NCI-H128 (cell line): ENCODE data around the gene BPIFB1.

ENCODE experiments used
- DNase-seq: peaks from one replicate; lab custom pipeline; 2025; ENCODE audit not compliant: unreplicated experiment; lab: John Stamatoyannopoulos, UW

Gene BPIFB1

DNA sequence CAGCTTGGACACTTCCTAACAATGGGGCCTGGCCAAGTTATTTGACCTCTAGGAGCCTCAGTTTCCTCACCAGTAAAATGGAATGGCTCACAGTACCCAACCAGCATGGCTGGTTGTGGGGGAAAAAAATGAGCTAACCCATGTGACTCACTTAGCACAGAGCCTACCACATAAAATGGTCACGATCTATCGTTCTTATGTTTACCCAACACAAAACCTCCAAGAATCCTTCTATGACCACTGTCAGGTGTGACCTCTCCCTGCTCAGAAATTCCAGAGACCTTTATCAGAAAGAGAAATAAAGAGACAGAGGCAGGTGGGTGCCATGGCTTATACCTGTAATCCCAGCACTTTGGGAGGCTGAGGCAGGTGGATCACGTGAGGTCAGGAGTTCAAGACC lies 39.4 kb downstream of the BPIFB1 start:
- no peak for DNase-seq

DNA sequence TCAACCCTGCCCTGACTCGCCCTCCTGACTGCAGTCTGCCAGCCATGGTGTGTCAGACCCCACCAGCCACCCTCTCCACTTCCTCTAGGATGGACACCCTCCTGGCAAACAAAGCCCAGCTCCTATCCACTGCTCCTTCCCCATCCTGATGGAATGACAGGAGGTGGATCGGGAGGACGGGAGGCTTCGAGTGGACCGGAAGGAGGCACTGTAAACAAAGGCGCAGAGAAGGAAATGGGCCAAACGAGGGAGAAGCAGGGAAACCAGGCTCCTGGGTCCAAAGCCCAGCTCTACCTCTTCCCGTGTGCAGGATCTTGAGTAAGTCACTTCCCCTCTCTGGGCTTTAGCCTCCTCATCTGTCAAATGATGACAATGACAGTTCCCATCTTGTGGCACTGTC lies 40.2 kb downstream of the BPIFB1 start:
- DNase-seq = no peak

DNA sequence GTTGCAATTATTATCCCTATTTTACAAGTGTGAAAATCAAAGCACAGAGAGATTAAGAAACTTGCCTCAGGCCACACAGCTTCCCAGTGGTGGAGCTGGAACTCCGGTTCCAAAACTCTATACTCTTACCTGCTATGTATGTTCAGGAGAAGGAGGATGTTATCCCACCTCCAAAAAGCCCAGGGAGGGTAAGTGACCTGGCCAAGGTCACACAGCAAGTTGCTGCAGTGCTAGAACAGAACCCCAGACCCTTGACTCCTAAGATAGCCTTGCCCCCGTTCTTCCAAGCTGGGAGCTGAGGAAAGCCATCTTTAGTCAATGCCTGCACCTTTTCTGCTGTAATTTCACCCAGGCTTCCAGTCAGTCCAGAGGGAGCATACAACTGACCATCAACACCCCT lies 42.3 kb downstream of the BPIFB1 start:
- DNase-seq = no peak

DNA sequence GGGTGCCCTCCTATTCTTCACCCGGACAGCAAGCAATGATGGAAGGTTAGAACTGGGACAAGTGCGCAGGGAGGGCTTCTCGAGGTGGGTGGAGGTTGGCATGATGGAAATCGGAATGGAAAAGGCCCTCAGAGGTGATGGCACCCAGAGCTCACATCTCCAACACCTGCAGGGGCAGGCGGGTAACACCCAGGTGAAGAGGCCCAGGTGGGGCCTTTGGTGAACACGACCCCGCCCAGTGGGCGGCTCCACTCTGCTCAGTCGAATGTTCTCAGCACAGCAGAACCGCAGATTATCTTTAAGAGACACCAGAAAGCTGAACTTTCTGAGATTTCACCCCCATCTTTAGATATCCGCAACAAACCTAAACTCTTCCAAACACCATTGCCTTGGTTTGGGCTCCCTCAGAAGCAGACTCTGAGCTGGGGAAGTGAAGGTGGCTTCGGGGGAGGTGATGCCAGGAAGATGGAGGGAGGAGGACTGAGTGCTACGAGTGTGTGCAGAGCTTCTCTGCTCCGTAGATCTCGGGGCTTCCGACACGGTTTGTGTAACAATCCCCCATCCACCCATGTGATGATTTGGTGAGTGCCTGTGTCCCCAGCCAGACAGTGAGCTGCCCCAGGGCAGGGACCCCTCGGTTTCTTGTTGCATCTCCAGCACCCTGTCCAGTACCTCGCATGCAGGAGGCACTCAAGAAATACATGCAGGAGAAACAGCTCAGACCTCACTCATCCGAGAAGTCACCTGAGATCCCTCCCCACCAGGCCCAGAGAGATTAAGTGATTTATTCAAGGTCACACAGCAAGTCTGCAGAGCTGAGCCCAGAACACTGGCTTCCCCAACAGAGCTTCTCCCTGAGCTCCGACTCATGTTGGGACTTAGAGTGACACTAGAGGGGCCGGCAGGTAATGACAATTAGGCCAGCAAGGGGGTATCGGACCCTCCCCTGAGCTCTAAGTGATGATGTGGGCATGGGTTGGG lies 45.4 kb downstream of the BPIFB1 start:
- no peak for DNase-seq

DNA sequence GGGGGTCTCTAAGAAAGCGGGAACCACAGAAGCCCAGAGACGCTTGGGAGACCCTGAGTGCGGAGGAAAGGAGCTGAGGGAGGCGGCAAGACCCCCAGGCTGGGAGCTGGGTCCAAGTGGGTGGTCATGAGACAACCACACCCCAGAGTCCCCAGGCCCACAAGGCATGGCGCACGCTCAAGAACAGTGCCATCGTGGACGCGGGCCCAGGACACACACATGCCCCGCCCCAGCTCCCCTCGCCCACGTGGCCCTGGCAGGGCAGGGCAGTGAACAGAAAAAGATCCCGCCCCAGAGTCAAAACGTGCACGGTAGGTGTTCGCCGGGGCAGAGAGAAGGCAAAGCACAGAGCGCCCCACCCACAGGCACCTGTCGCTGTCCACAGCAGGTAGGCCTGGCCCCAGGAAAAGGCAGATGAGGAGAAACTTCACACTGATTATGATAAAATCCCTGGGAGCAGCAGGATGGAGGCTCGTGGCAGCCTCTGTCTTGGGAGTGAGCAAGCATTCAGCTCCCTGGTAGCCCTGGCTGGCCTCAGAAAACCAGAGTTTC lies 50.0 kb downstream of the BPIFB1 start:
- DNase-seq = no peak

DNA sequence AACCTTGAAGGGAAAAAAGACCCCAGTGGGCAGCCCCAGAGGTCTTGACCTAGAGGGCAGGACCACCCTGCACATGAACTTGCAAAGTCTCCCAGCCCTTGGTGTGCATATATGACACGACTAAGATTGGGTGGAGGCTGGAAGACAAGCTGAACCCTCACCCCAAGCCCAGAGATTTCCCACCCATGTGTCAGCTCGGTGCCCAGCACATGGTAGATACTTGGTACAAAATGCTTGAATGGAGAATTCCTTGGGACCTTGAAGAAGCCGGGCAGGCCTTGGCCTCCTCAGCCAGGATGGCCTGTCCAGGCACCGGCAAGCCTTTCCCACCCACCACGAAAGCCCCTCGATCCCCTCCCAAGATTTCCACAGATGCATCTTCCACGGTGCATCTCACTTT lies 50.6 kb downstream of the BPIFB1 start:
- no peak for DNase-seq

DNA sequence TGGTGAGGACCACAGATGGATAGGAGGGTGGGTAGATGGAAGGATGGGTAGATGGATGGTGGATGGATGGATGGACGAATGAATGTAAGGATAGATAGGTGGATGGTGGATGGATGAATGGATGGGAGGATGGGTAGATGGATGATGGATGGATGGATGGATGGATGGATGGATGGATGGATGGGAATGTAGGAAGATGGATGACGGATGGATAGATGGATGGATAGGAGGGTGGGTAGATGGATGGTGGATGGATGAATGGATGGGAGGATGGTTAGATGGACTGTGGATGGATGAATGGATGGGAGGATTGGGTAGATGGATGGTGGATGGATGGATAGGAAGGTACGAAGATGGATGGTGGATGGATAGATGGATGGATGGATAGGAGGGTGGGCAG lies 51.1 kb downstream of the BPIFB1 start:
- DNase-seq = no peak

DNA sequence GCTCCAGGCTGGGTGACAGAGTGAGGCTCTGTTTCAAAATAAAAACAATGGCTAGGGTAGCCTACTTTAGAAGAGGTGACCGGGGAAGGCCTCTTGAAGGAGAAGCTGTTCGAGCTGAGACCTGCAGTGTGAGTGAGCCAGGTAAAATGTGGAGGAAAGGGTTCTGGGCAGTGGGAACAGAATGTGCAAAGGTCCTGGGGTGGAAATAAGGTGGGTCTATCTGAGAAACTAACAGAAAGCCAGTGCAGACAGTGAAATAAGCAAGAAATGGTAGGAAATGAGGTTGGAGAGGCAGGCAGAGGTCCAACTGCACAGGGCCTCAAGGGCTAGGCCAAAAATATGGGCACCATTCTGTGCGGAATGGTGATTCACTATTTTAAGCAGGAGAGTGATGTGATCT lies 53.4 kb downstream of the BPIFB1 start:
- no peak for DNase-seq

DNA sequence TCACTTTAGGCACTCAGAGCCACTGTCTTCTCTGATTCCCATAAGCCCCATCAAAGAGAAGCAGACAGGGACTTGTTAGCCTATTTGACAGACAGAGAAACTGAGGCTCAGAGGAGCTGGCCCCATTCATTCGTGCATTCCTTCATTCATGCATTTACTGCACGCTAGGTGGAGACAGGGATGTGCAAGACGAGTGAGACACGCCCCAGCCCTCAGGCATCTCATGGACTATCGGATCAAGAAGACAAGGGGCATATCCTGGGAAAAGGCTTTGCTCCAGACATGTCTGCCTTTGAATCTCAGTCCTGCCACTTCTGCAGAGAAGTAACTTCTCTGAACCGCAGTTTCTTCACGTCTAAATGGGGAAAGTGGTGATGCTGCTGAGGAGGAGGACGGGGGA lies 54.1 kb downstream of the BPIFB1 start:
- DNase-seq = no peak

DNA sequence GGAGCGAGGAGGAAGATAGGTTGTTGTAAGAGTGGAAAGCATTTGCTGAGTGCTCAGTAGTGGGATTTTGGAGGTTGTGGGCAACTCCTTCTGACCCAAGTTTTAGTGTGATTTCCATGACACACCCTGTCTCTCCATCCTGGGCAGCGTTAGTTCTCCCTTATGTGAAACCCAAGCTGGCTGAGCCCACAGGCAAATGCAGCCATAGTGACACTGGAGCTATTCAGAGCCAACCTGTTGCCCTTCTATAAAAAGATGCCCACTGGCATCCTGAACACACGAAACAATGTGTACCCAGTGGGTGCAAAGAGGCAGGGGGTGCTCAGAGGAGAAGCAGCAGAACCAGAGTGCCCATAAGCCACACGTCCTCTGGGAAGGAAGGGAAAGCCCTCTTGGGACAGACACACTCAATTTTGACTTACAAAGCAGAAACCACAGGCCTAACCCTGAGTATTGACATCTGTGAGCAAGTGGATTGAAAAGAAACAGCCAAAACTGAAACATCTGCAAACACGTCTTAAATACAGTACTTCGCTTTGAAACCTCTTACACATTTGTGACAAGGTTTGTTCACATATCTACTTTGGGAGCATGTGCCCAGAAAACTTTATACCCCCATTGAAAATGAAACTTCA lies 54.6 kb downstream of the BPIFB1 start:
- no peak for DNase-seq

DNA sequence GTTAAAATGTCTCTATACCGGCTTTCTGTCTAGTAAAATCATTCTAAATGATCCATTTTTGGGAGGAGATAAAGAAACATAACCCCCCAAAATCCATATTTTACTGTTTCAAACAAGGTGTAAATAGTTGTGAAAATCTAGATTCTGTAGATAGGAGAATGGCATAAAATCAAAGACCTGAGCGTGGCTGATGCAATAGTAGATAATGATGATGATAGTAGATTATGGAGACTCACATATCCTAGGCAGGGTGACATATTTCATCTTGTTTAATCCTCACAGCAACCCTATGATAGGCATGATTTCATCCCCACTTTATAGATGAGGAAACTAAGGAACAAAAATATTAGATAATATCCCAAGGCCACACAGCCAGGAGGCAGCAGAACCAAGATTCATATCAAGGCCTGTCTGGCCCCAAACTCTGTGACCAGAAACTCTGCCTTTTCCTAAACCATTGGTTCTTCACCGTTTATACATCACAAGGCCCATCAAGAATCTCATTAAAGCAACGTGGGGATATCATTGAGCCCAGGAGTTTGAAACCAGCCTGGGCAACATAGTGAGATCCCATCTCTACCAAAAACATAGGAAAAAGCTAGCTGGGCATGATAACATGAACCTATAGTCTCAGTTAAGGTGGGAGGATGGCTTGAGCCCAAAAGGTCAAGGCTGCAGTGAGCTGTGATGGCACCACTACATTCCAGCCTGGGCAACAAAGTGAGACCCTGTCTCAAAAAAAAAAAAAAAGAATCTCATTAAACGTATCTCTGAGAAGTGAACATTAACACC lies 55.6 kb downstream of the BPIFB1 start:
- no peak for DNase-seq

DNA sequence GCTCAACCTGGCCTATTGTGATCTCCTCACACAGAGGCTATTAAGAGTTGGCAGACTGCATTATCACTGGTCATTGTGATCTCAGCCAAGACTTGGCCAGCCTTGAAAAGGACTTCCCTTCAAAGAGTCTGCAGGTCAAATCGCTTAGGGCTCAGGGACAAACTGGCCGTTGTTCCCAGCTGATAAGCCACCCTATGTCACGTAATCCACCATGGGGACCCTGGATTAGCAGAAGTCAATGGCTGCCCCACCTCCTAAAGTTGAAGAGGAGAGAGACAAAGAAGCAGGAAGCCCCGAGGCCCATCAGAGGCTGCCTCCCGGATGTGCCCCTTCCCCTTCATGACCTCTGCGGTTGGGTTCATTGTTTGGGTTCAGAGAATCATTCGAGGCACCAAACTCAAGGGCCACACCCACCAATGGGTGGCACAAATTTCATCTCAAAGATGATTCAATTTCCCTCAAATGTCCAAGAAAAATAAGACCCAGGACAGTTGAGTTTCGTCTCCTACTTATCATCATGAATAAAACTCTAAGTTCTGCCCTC lies 56.6 kb downstream of the BPIFB1 start:
- DNase-seq = no peak

DNA sequence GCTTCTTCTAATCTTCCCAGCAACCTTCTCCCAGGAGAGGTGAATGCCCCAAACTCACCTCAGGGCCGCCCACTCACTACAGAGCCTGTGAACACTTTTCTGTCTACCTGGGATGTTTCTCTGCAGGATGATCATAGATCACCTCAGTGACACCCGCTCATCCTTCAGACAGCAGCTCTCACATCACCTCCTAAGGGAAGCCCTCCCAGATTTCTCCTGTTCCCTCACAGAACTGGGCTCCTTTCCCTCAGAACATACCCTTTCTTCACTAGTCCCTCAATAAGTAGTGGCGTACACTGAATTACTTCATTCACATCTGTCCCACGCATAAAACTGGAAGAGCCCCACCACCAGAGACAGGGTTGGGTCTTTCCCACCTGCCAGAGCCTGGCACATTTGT lies 60.5 kb downstream of the BPIFB1 start:
- DNase-seq = no peak

DNA sequence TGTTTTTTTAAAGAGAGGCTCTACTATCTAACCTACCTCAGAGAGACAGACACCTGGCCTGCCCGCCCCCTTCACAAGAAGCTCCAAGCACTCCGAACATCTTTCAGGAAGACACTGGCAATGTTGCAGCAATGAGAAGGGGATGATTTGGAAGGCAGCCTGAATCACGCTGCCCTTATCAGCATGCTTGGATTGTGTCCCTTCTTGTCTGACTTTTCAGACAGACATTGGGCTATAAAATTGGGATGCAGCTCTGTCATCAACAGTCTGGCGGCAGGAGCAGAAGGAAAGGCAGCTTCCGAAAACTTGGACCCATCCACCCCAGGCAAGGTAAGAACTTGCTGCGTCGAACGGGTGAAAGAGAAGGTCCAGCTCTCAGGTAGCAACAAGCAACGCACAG lies 62.3 kb downstream of the BPIFB1 start:
- DNase-seq = no peak

DNA sequence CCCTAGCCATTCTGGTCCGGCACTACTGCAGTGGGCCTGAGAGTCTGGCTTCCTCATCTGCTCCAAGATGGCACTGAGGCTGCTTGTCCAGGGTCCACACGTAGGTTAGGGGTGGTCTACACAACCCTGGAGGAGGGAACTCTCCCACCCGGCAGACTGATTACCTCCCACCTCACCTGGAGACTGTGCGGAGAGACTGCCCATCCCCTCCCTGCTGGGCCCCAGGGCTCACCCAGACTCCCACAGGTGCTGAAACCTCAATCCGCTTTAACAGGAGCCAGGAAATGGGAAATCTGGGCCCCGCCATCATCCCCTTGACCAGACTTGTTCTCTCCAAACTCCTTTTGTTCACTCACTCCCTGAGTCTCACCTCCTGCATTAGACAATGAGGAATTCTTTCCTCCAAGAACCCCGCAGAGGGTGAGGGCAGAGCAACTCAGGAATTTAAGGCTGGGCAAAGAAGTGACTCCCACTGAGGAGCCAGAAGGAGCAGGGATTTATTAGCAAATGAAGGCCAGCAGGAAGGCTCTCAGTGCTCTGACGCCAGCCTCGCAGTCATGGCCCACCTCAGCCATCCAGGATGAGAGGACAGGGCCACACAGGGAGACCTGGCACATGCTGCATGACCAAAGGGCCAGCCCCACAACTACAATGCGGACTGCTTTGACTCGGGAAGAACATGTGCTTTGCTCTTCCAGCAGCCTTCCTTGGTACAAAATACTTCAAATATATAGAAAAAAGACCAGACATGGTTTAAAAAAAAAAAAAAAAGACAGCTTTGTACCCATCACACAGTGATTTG lies 65.3 kb downstream of the BPIFB1 start:
- DNase-seq = no peak

DNA sequence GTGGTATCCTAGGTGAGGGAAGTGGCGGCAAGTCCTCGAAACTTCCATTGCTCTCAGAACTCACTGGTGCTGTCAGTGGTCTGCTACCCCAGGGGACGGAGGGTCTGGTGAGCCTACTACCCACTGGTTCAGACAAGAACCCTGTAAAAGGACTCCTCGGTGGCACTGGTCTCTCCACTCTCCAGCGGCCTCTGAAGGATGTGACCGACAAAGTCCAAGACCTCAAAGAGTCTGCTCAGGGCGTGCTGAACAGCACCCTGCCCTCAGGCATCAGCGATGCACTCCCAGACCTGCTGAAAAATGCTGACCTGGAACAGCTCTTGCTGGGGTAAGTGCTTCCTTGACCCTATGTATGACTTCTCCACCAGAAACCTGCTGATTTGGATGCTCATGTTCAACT lies 66.5 kb downstream of the BPIFB1 start:
- DNase-seq = no peak

DNA sequence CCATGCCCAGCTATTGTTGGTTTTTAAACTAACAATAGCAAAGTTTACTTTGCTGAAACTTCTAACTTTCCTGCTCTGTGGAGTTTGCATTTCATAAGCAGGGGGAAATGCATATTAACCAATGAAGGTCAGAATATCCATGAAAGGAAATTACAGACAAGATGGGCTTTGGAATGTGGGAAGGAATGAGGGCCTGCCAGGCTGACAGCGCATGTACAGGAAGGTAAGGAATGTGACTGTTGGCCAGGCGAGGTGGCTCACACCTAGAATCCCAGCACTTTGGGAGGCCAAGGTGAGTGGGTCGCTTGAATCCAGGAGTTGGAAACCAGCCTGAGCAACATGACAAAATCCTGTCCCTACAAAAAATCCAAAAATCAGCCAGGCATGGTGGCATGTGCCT lies 68.7 kb downstream of the BPIFB1 start:
- DNase-seq = no peak

DNA sequence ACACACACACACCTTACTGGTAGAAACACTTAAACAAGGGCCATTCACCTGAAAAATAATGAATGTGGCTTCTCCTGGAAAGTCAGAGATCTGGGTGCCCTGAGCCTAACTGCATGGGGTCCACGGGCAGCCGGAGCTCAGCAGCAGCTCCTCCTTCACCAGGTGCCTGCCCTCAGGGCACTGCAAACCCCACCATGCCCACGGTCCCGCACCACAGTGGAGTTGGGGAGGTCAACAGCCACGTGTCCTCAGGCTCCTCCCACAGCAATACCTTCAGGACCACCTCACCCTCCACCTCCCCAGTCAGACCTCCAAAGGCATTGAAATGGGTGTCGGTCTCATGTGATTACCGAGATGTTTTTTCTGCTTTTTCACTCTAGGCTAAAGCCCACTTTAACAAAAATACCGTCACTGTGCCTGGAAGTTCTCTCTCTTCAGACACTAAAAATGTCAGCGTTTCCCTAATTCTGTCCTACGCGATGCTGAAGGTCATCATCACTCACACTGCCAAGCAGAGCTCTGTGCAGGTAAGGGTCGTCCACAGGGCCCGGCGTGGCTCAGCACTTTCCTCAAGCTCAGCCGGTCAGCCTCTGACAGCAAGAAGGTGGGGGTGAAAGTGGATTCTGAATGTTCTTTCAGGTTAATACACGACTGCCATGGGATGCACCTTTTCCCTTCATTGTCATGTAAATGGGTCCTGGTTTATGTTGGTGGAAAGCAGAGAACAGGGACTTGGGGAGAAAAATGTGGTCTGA lies 69.4 kb downstream of the BPIFB1 start:
- no peak for DNase-seq

DNA sequence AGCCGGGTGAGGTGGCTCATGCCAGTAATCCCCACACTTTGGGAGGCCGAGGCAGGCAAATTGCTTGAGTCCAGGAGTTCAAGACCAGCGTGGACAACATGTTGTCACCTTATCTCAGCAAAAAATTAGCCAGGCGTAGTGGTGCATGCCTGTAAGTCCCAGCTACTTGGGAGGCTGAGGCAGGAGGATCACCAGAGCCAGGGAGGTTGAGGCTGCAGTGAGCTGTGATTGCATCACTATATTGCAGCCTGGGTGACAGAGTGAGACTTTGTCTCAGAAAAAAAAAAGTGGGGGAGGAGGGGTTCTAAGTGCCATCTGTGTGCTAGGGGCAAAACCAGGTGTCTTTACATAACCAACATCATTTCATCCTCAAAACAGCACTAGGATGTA lies 70.0 kb downstream of the BPIFB1 start:
- DNase-seq = no peak
